NCI-H2107 (cell line): Measurements from ENCODE around the gene TSPAN9.
"Not testable (repeated sequence)": the region's sequence is repeated elsewhere in the genome, so short reads cannot be mapped to it uniquely, and the experiment has no call there.

Source experiments
- DNase-seq: peaks from one replicate; lab custom pipeline; 2025; lab: John Stamatoyannopoulos, UW

Gene TSPAN9

GRCh38 chr12:3044141-3044630 lies 33.0 kb upstream of the TSPAN9 start:
- no peak for DNase-seq

DNA sequence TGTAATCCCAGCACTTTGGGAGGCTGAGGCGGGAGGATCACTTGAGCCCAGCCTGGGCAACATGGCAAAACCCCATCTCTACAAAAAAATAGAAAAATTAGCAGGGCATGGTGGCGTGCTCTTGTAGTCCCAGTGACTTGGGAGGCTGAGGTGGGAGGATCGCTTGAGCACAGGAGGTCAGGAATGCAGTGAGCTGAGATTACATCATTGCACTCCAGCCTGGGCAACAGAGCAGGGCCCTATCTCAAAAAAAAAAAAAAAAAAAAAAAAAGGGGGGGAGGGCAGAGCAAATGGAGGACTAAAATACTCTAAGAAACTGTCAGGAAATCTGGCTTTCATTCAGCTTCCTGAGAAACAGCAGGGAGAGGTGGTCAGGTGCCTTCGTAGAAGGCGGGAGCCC lies 31.7 kb upstream of the TSPAN9 start:
- no peak for DNase-seq

- no peak for DNase-seq
Observed at GRCh38 chr12:3045989-3046388, 31.2 kb upstream of the TSPAN9 start.

GRCh38 chr12:3046441-3047200 lies 30.6 kb upstream of the TSPAN9 start:
- DNase-seq = no peak

DNA sequence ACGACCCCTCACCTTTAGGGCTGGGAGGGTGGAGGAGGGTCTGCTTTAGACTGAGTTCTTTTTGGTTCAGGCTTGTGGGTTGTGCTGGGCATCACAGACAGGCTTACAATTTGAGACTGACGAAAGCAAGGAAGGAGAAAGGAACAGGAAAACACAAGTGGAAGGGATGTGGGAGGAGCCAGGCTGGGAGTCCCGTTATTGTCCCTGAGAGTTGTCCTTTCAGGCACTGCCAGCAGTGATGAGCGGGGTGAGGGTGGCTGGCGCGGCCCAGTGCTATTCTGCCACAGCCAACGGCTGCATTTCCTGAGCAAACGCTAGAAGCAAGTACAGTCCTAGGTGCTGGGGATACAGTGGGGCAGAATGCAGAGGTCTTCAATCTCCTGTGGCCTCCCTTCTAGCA lies 29.2 kb upstream of the TSPAN9 start:
- no peak for DNase-seq

GRCh38 chr12:3048540-3048939 lies 28.6 kb upstream of the TSPAN9 start:
- DNase-seq = no peak

- DNase-seq = no peak
Observed at GRCh38 chr12:3049176-3049575, 28.0 kb upstream of the TSPAN9 start.

- no peak for DNase-seq
Observed at GRCh38 chr12:3049611-3050249, 27.4 kb upstream of the TSPAN9 start.

DNA sequence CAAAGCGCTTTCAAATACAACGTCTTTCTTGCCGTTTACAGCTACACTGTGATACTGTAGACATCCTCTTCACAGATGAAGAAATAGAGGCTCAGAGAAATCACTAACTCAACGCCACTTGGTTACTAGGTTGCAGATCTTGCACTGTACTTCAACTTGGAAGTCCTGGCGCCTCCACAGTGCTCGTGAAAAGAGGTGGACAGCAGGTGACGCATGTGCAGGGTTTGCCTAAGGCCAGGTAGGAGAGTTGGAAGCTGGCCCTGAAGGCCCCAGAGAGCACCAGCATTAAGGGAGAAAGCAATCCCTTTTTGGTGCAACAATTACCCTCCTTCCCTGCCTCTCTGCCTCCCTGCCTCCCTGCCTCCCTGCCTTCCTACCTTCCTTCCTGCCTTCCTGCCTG lies 22.8 kb upstream of the TSPAN9 start:
- no peak for DNase-seq

- no peak for DNase-seq
Observed at GRCh38 chr12:3055026-3055703, 22.0 kb upstream of the TSPAN9 start.

DNA sequence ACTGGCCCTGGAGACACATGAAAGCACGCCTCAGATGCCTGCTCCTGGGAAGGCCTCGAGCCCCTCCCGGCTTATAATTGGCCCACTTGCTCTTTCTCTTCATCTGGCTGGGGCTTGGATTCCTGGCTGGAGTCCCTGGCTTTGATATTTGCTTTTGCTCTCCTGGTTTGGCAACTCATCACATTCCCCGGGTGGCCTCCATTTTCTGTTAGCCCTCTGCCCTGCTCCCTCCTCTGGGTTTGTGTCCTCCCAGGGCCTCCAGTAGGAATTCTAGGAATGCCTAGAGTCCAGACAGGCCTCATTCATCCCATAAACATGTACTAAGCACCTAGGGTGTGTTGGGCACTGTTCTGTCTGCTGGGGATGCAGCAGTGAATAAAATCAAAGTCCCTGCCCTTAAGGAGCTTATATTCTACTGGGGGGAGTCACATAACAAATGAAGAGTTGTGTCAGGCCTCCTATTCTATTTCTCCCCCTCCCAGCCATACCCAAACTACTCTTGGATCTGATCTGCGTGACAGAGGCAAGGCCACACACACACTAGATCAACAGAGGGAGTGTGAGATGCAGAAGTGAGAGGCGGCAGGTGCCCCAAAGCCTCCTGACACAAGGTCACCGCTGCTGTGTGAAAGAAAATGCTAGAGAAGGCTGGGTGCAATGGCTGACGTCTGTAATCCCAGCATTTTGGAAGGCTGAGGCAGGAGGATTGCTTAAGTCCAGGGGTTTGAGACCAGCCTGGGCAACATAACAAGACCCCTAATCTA lies 21.3 kb upstream of the TSPAN9 start:
- DNase-seq = no peak

DNA sequence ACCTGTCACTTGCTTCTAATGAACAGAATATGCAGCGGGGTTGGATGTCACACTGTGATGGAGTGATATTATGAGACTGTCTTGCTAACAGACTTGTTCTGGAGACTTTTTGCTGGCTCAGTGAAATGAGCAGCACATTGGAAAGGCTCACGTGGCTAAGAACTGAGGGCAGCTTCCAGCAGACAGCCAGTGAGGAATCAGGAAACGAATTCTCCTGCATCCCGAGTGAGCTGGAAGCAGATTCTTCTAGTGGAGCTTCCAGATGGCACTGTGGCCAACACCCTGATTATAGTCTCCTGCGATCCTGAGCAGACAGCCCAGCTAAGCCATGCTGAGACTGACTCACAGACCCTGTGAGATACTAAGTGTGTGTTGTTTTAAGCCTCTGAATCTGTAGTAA lies 16.1 kb upstream of the TSPAN9 start:
- no peak for DNase-seq

DNA sequence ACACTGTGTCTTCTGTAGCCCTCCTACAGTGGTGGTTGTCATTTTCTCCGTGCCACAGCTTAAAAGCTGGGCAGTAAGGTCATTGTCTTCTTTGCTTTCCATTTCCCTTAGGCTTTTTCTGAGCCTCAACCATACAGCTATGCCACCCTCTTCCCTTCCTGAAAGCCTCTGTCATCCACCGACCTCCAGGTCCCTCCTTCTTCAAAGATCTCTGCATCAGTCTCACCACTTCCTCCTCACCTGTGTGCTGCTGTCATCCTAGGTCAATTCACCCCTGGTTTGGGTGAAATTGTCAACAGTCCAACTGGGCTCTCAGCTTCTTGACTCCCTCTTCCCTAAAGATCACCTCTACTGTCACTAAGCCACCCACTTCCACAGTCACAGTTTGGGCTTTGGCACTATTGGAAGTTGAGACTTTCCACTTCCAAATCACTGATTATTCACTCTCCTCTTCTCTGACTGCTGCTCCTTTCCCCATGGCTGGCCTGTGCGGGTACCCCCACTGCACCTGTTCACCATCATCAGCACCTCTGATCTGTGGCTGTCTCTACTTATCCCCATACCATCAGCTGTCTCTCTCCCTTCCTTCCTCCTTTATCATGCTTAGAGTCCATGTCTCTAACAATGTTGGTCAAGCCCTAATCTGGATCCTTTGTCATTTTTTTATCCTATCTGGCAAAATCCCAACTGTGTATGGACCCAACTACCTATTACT lies 15.5 kb upstream of the TSPAN9 start:
- DNase-seq = no peak

GRCh38 chr12:3065300-3065699 lies 11.9 kb upstream of the TSPAN9 start:
- DNase-seq = no peak

DNA sequence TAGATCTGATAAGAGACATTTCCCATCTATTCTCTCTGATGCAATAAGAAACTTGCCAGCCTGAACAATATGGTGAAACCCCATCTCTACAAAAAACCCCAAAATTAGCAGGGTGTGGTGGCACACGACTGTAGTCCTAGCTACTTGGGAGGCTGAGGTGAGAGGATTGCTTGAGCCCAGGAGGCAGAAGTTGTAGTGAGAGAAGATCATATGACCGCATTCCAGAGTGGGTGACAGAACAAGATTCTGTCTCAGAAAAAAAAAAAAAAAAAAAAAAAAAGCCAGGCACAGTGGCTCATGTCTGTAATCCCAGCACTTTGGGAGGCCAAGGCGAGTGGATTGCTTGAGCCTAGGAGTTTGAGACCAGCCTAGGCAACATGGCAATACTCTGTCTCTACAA lies 11.3 kb upstream of the TSPAN9 start:
- not testable (repeated sequence) for DNase-seq

DNA sequence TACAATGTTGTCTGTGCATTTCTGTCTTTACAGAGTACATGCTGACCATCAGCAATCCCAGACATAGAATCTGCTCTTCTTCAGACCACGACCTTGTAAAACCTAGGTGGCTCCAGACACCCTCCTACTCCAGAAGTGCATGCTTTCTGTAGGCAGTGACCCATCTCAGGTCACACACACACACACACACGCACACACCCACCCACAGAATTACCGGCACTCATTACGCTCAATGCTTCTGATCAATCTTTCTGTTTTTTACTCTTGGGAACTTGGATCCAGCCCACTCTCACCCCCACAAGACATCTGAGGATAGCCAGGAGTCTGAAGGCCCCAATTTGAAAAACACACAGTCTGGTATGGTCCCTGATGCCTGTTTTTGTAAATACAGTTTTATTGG lies 7.5 kb upstream of the TSPAN9 start:
- DNase-seq = no peak

GRCh38 chr12:3071107-3071506 lies 6.1 kb upstream of the TSPAN9 start:
- no peak for DNase-seq

GRCh38 chr12:3071710-3072109 lies 5.5 kb upstream of the TSPAN9 start:
- no peak for DNase-seq

- peak; percentile 76 for DNase-seq
Observed at GRCh38 chr12:3073438-3074250, 3.5 kb upstream of the TSPAN9 start.

- no peak for DNase-seq
Observed at GRCh38 chr12:3075315-3075714, 1.9 kb upstream of the TSPAN9 start.

DNA sequence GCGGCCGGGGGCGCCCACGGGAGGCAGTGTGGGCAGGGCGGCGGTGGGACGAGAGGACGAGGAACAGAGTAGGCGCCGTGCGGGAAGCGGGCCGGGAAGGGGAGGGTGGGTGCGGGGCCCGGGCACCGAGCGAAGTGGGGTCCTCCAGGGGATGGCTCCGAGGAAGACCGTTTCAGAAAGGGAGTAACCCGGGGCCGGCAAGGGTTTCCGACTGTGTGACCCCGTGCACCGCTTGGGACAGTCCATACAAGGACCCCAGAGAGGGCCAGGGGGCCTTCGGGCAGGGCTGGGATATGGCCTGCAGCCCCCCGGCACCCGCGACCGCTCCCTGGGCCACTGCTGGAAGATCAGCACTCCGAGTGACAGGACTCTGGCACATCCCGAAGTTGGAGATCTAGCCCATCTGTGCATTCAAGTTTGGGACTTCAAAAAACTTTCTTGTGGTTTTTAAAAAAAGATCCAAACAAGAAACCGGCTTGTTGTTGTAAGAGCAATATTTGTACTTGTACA lies 448 bp downstream of the TSPAN9 start:
- DNase-seq = no peak
